Tibial artery (tissue), 4 donors: ENCODE results near the gene FNDC10.

Source experiments
- DNase-seq, 2 donors: peaks; one replicate each; pipeline ENCODE4 v3.0.0-alpha.2; 2019
- H3K27ac ChIP-seq, 2 donors: fragments of 200-600 bp; sonication (generic) in 1 of 2; 1 replicate in 1 of 2; 2 replicates in 1 of 2; pipeline ENCODE4 v1.5.1; 2018 to 2019; ENCODE audit warnings: mild to moderate bottlenecking in 1 of 2
- H3K27me3 ChIP-seq, 2 donors: fragments of 200-600 bp; sonication (generic) in 1 of 2; one replicate each; pipeline versions ENCODE4 v1.5.1 to v1.6.0; 2016 to 2019
- H3K36me3 ChIP-seq, 3 donors: fragments of 200-600 bp; sonication (generic) in 2 of 3; one replicate each; pipeline ENCODE4 v1.5.1; 2016 to 2019; ENCODE audit warnings: mild to moderate bottlenecking in 2 of 3
- H3K4me1 ChIP-seq, 4 donors: fragments of 200-600 bp; sonication (generic) in 2 of 4; 1 replicate in 3 of 4; 2 replicates in 1 of 4; pipeline ENCODE4 v1.5.1; 2016 to 2019
- H3K4me3 ChIP-seq, 2 donors: fragments of 200-600 bp; sonication (generic) in 1 of 2; 1 replicate in 1 of 2; 2 replicates in 1 of 2; pipeline ENCODE4 v1.5.1; 2018 to 2019; ENCODE audit warnings: mild to moderate bottlenecking in 2 of 2
- H3K9me3 ChIP-seq, 3 donors: fragments of 200-600 bp; sonication (generic) in 1 of 3; one replicate each; pipeline ENCODE4 v1.5.1; 2016 to 2019
- CTCF ChIP-seq, 2 experiments: fragments of 200-600 bp in 1 of 2; fragments of 450-650 bp in 1 of 2; IDR thresholded peaks; one replicate each; pipeline ENCODE4 v1.5.1; 2017 to 2019; ENCODE audit warnings: antibody characterized with exemption in 2 of 2, mild to moderate bottlenecking in 1 of 2, moderate library complexity in 1 of 2
- intact Hi-C: fragments of 100-400 bp; cut with DNase I; formaldehyde crosslinking; loops from one replicate; pipeline ENCODE4 v1.15.0; 2023; ENCODE audit warnings: low total_unique reads

Gene FNDC10

GRCh38 chr1:1615256-1616044 is 15.5 kb upstream of the FNDC10 start, which contains the start of gene MIB2:
Gene MIB2 (plus strand): TSS chr1:1615500. CDS start chr1:1623453, 7,953 bp downstream.
- peaks cover 5 to 40% (median 33%) of the 10 kb centered on the region in 4 donors for H3K4me1 ChIP-seq
- peak; percentile 91 to 96 for DNase-seq
- intact Hi-C loops, result loop anchor here (2.0 kb wide), 1 partner anchor 41 kb away; the partner anchor contains the start of gene SSU72
- no peak for TF ChIP-seq CTCF (IDR thresholded peaks at IDR 0.05)
- H3K27ac ChIP-seq, result peak within 1 kb of the TSS; percentile 100
- no peaks in the 10 kb centered on the region for H3K27me3 ChIP-seq
- H3K36me3 ChIP-seq, result peaks cover 0 to 28% (median 4%) of the 10 kb centered on the region in 3 donors
- peak within 1 kb of the TSS; percentile 99 to 100 for H3K4me3 ChIP-seq
- H3K9me3 ChIP-seq, result no peaks in the 10 kb centered on the region

DNA sequence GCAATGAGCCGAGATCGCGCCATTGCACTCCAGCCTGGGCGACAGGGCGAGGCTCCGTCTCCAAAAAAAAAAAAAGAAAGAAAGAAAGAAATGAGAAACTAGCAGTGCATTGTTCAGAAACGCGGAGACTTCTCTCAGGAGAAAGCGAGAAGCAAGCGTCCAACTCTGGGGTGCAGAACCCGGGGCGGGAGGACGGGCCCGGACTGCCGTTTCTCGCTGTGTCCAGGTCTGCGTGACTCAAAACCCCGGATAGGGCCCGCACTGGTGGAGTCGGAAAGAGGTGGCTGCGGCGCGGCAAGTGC is 15.0 kb upstream of the FNDC10 start:
- peaks cover 5 to 40% (median 33%) of the 10 kb centered on the region in 4 donors for H3K4me1 ChIP-seq
- peak overlapping the region; percentile 100 for H3K27ac ChIP-seq
- no peak for DNase-seq
- H3K9me3 ChIP-seq, result no peaks in the 10 kb centered on the region
- peak overlapping the region; percentile 99 to 100 for H3K4me3 ChIP-seq
- H3K27me3 ChIP-seq, result no peaks in the 10 kb centered on the region
- peaks cover 0 to 22% (median 4%) of the 10 kb centered on the region in 3 donors for H3K36me3 ChIP-seq
- peak in 1 of 2 experiments; percentile 4 for TF ChIP-seq CTCF (IDR thresholded peaks at IDR 0.05)
- intact Hi-C loops, result loop anchor here (2.0 kb wide), 1 partner anchor 40 kb away; the partner anchor contains the start of gene SSU72

- DNase-seq, result no peak
Observed at GRCh38 chr1:1614204-1614953, 14.4 kb upstream of the FNDC10 start.

GRCh38 chr1:1613509-1614082 is 13.7 kb upstream of the FNDC10 start:
- Histone ChIP-seq H3K36me3 (peaks cover 0 to 9% (median 4%) of the 10 kb centered on the region in 3 donors), H3K9me3 (no peaks in the 10 kb centered on the region), H3K4me3 (peak overlapping the region in 1 of 2 donors; percentile 100), H3K4me1 (peaks cover 5 to 40% (median 33%) of the 10 kb centered on the region in 4 donors), H3K27me3 (no peaks in the 10 kb centered on the region), H3K27ac (no peak overlapping the region)
- intact Hi-C loops, result loop anchor here (2.0 kb wide), 1 partner anchor 39 kb away; the partner anchor contains the start of gene SSU72
- DNase-seq, result no peak
- TF ChIP-seq CTCF (IDR thresholded peaks at IDR 0.05), result no peak

More at GRCh38 chr1:1614204-1614953, 14.4 kb upstream of the FNDC10 start:
- peaks cover 0 to 17% (median 4%) of the 10 kb centered on the region in 3 donors for H3K36me3 ChIP-seq
- H3K27ac ChIP-seq, result peak overlapping the region; percentile 100
- intact Hi-C loops, result loop anchor here (2.0 kb wide), 1 partner anchor 40 kb away; the partner anchor contains the start of gene SSU72
- no peaks in the 10 kb centered on the region for H3K27me3 ChIP-seq
- H3K9me3 ChIP-seq, result no peaks in the 10 kb centered on the region
- H3K4me3 ChIP-seq, result peak overlapping the region; percentile 99 to 100
- no peak for TF ChIP-seq CTCF (IDR thresholded peaks at IDR 0.05)
- peaks cover 5 to 40% (median 33%) of the 10 kb centered on the region in 4 donors for H3K4me1 ChIP-seq

DNA sequence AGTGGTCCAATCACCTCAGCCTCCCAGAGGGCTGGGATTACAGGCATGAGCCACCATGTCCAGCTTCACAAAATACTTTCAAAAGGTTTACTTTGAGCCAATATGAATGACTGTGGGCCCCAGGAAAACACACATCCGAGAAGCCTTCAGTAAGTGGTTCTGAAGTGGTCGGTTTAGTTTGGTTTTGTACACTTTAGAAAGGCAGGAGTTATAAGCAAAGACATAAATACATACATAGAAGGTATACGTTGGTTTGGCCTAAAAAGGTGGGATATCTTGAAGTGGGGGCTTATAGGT is 12.1 kb upstream of the FNDC10 start:
- Histone ChIP-seq H3K27me3 (no peaks in the 10 kb centered on the region), H3K27ac (no peak overlapping the region), H3K9me3 (no peaks in the 10 kb centered on the region), H3K4me3 (no peak overlapping the region), H3K36me3 (no peaks in the 10 kb centered on the region), H3K4me1 (peaks cover 5 to 30% (median 27%) of the 10 kb centered on the region in 4 donors)
- DNase-seq, result no peak
- intact Hi-C loops, result no loop called here
- no peak for TF ChIP-seq CTCF (IDR thresholded peaks at IDR 0.05)
